Stomach (tissue), 9 donors: ENCODE measurements around the gene POC1A. TPM values are rescaled to one million over a fixed set of nuclear protein-coding genes. Genes with fewer than 3 reads are reported as not detected.

Experiments used
- DNase-seq, 2 donors: peaks; one replicate each; pipeline versions ENCODE4 v3.0.0 to v3.0.0-alpha.2; 2013 to 2019
- H3K27ac ChIP-seq, 5 donors: fragments of 200-600 bp in 4 of 5; sonication (generic) in 4 of 5; one replicate each; pipeline ENCODE4 v1.5.1; 2013 to 2019; ENCODE audit warnings: mild to moderate bottlenecking in 1 of 5, moderate library complexity in 1 of 5
- H3K27me3 ChIP-seq, 3 donors: fragments of 200-600 bp; sonication (generic); one replicate each; pipeline ENCODE4 v1.5.1; 2017 to 2019; ENCODE audit warnings: mixed run types in 1 of 3
- H3K36me3 ChIP-seq, 4 donors: fragments of 200-600 bp; sonication (generic); 1 replicate in 3 of 4; 2 replicates in 1 of 4; pipeline ENCODE4 v1.5.1; 2016 to 2019
- H3K4me1 ChIP-seq, 4 donors: fragments of 200-600 bp; sonication (generic); one replicate each; pipeline ENCODE4 v1.5.1; 2016 to 2019
- H3K4me3 ChIP-seq, 4 donors: fragments of 200-600 bp; sonication (generic) in 3 of 4; one replicate each; pipeline ENCODE4 v1.5.1; 2016 to 2019; ENCODE audit warnings: mild to moderate bottlenecking in 1 of 4
- H3K9me3 ChIP-seq, 4 donors: fragments of 200-600 bp; sonication (generic); one replicate each; pipeline ENCODE4 v1.5.1; 2016 to 2019
- EP300 ChIP-seq: sonication (generic); formaldehyde crosslinking; IDR thresholded peaks from one replicate; pipeline ENCODE4 v1.6.1; 2017; ENCODE audit warnings: antibody characterized with exemption
- POLR2A ChIP-seq, 4 donors: fragments of 450-650 bp; IDR thresholded peaks; one replicate each; pipeline ENCODE4 v1.6.1; 2016; ENCODE audit warnings: antibody characterized with exemption in 4 of 4, control low read depth in 2 of 4, mild to moderate bottlenecking in 1 of 4, moderate library complexity in 1 of 4
- POLR2AphosphoS5 ChIP-seq, 3 donors: sonication (generic); formaldehyde crosslinking; IDR thresholded peaks; one replicate each; pipeline ENCODE4 v1.6.1; 2016; ENCODE audit warnings: antibody characterized with exemption in 3 of 3
- WGBS, 5 donors: extraction: QIAGEN DNeasy Blood & Tissue Kit in 3 of 5; methylation state at CpG; one replicate each; pipeline versions ENCODE4 v1.1.5 to v1.1.7; 2013 to 2018; 5-methylcytosine and 5-hydroxymethylcytosine counted together
- intact Hi-C: fragments of 100-400 bp; cut with DNase I; formaldehyde crosslinking; loops from one replicate; pipeline ENCODE4 v1.15.1; 2023; ENCODE audit warnings: low total_unique reads
- polyA plus RNA-seq, 3 donors: library from polyadenylated mRNA; stranded (reverse); fragments of 200-250 nt; gene quantifications; one replicate each; pipeline ENCODE4 v1.2.3, GENCODE V29; 2013
- total RNA-seq, 5 donors: library from RNA; depleted of rRNA; stranded (reverse); fragments of >200 nt; gene quantifications; one replicate each; pipeline versions ENCODE4 v1.1.0 to v1.2.3, GENCODE V29; 2014 to 2016
- TF ChIP-seq, protein P1 (sequence below), 7 experiments: fragments of 450-650 bp in 4 of 7; fragments of 200-600 bp in 3 of 7; sonication (generic) in 3 of 7; IDR thresholded peaks; one replicate each; pipeline ENCODE4 v1.5.1; 2016 to 2019; ENCODE audit warnings: antibody characterized with exemption in 7 of 7, control low read depth in 2 of 7, mild to moderate bottlenecking in 1 of 7
- donor health status: healthy with polysubstance abuse.
- donor health status: Bipolar disorder and iron deficiency.
- donor health status: healthy.

The POC1A gene
- total and polyA plus RNA-seq, 8 donors, result 1.8 to 23.2 (median 3.5) TPM; not detected in 1

DNA sequence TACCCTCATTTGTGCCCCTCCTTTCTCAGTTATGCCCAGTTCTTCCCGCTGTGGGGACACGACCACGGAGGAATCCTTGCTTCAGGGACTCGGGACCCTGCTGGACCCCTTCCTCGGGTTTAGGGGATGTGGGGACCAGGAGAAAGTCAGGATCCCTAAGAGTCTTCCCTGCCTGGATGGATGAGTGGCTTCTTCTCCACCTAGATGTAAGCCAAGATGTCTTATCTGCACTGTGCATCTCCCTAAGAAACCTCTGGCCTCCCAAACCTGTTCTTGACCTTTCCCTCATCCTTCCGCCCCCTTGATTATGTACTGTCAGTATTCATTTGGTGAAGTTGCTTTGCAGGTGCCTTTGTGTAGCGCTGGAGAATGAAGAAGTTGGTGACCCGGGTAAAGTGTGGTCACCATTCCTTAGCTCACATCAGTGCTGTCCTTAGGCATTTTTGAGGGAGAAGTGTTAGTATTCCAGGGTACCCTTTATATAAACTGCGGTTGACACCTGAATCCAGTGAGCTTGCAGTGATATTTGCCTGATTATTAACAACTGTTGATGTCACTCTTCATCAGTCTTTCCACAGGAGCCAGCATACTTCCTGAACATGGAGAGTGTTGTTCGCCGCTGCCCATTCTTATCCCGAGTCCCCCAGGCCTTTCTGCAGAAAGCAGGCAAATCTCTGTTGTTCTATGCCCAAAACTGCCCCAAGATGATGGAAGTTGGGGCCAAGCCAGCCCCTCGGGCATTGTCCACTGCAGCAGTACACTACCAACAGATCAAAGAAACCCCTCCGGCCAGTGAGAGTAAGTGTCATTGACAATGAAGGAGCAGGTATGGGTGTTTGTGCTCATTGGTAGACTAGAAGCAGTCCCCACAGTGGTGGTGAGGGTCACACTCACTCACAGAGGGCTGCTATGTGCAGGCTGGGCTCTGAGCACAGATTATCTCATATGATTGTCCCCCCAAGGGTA is 44.7 kb upstream of the POC1A start:
- Histone ChIP-seq H3K36me3 (peaks cover 15 to 42% (median 37%) of the 10 kb centered on the region in 4 donors), H3K27me3 (no peaks in the 10 kb centered on the region), H3K4me1 (peaks cover 42 to 96% (median 71%) of the 10 kb centered on the region in 4 donors), H3K9me3 (no peaks in the 10 kb centered on the region), H3K27ac (peak overlapping the region; percentile 84 to 95 (median 92)), H3K4me3 (peak overlapping the region; percentile 82 to 94 (median 87))
- no peak for TF ChIP-seq POLR2AphosphoS5 (IDR thresholded peaks at IDR 0.05)
- TF ChIP-seq, protein P1, sequence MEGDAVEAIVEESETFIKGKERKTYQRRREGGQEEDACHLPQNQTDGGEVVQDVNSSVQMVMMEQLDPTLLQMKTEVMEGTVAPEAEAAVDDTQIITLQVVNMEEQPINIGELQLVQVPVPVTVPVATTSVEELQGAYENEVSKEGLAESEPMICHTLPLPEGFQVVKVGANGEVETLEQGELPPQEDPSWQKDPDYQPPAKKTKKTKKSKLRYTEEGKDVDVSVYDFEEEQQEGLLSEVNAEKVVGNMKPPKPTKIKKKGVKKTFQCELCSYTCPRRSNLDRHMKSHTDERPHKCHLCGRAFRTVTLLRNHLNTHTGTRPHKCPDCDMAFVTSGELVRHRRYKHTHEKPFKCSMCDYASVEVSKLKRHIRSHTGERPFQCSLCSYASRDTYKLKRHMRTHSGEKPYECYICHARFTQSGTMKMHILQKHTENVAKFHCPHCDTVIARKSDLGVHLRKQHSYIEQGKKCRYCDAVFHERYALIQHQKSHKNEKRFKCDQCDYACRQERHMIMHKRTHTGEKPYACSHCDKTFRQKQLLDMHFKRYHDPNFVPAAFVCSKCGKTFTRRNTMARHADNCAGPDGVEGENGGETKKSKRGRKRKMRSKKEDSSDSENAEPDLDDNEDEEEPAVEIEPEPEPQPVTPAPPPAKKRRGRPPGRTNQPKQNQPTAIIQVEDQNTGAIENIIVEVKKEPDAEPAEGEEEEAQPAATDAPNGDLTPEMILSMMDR (IDR thresholded peaks at IDR 0.05), result no peak
- no peak for TF ChIP-seq EP300
- TF ChIP-seq POLR2A (IDR thresholded peaks at IDR 0.05), result no peak
- intact Hi-C loops, result no loop called here
- no peak for DNase-seq
- WGBS, 5 donors, result 38 to 48% (median 39%) methylated on average over 14 of the region's 14 CpGs

DNA sequence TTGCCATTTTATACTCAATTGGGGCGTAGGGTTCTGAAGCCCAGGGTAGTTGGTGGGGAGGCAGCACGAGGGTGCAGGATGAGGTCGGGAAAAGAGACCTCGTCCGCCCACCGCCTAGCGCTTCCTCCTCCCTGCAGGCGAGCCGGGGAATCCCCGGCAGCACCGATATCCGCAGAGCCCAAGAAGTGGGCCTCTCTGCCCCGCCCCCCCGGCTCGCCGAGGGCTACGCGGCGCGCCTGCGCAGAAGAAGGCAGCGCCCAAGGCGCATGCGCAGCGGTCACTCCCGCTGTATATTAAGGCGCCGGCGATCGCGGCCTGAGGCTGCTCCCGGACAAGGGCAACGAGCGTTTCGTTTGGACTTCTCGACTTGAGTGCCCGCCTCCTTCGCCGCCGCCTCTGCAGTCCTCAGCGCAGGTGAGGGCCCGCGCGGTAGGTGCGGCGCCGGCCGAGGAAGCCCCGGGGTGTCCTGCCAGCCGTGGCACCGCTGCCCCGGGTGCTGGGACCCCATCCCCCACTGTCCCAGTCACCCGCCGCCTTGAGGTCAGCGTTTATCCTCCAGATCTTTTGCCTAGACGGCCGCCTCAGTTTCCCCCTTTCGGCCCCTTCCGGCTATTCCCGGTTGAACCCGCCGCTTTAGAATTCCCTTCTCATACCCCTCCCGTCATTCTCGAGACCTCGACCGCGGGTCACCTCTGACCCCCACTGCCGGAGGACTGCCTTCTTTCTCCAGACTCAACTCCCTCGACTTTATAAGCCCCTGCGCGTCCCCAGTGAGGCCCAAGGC is 43.8 kb upstream of the POC1A start, which contains the start of gene ALAS1:
Gene ALAS1 (plus strand): TSS at position 319 of the 784 bp plus-strand sequence. CDS start 1,082 bp downstream, outside the sequence.
- no peaks in the 10 kb centered on the region for H3K9me3 ChIP-seq
- TF ChIP-seq POLR2AphosphoS5 (IDR thresholded peaks at IDR 0.05) (peak; percentile 77 to 98 (median 97)), POLR2A (IDR thresholded peaks at IDR 0.05) (peak in 1 of 4 donors; percentile 88), EP300 (no peak)
- TF ChIP-seq, protein P1 (IDR thresholded peaks at IDR 0.05), result peak in 4 of 7 experiments; percentile 6 to 20 (median 16)
- H3K4me1 ChIP-seq, result peaks cover 42 to 88% (median 69%) of the 10 kb centered on the region in 4 donors
- H3K27ac ChIP-seq, result peak within 1 kb of the TSS; percentile 84 to 95 (median 92)
- peak; percentile 96 to 98 for DNase-seq
- 0 to 1% (median 0%) methylated on average over 37 to 71 of the region's 71 CpGs for WGBS, 5 donors
- intact Hi-C loops, result no loop called here
- no peaks in the 10 kb centered on the region for H3K27me3 ChIP-seq
- peaks cover 8 to 34% (median 28%) of the 10 kb centered on the region in 4 donors for H3K36me3 ChIP-seq
- H3K4me3 ChIP-seq, result peak within 1 kb of the TSS; percentile 82 to 94 (median 87)

DNA sequence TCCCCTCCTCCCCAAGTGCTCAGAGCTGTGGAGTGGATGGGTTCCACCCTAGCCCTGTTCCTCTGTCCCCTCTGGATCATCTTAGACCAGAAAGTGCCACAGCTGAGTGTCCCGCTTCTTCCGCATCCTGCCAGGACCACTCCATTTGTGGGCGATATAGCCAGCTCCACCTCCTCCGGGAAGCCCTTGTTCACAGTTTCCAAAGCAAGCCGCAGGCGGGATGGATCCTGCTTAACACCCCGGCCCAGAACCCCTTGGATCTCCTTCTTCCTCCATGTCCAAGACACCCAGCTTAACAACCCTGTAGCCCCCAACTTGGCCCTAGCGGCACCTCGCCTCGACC is 43.2 kb upstream of the POC1A start:
- Histone ChIP-seq H3K4me3 (peak overlapping the region; percentile 82 to 94 (median 87)), H3K27me3 (no peaks in the 10 kb centered on the region), H3K4me1 (peaks cover 42 to 83% (median 70%) of the 10 kb centered on the region in 4 donors), H3K36me3 (peaks cover 2 to 28% (median 23%) of the 10 kb centered on the region in 4 donors), H3K9me3 (no peaks in the 10 kb centered on the region), H3K27ac (peak overlapping the region; percentile 81 to 95 (median 92))
- no peak for TF ChIP-seq EP300
- TF ChIP-seq, protein P1 (IDR thresholded peaks at IDR 0.05), result no peak
- no peak for TF ChIP-seq POLR2AphosphoS5 (IDR thresholded peaks at IDR 0.05)
- TF ChIP-seq POLR2A (IDR thresholded peaks at IDR 0.05), result no peak
- 33 to 44% (median 39%) methylated on average over 10 of the region's 10 CpGs for WGBS, 5 donors
- no peak for DNase-seq
- intact Hi-C loops, result no loop called here

DNA sequence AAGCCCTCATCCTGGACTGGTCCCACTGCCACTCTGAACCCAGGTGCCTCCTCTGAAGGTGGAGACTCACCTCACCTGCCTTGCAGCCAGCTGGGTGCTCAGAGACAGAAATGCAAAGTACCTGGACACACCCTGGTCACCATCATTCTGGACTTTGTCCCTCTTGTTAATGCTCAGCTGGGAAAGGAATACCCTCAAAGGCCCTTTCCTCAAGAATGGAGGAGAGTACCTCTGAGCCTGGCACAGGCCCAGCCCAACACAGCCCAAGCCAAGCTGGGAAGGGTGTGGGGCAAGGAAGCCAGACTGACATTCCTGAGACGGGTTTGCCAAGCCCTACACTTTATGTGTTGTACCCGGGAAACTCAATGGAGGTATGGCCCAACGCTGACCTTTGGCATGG is 42.8 kb upstream of the POC1A start:
- intact Hi-C loops, result no loop called here
- H3K4me1 ChIP-seq, result peaks cover 42 to 78% (median 68%) of the 10 kb centered on the region in 4 donors

More for the DNA sequence above, 42.8 kb upstream of the POC1A start:
- 18 to 63% (median 40%) methylated on average over 3 of the region's 3 CpGs for WGBS, 5 donors
- peak; percentile 89 for DNase-seq
- TF ChIP-seq POLR2AphosphoS5 (IDR thresholded peaks at IDR 0.05), result peak in 2 of 3 donors; percentile 42 to 76
- no peak for TF ChIP-seq POLR2A (IDR thresholded peaks at IDR 0.05)
- H3K4me3 ChIP-seq, result no peak overlapping the region
- peaks cover 0 to 23% (median 18%) of the 10 kb centered on the region in 4 donors for H3K36me3 ChIP-seq
- no peaks in the 10 kb centered on the region for H3K27me3 ChIP-seq
- peak overlapping the region; percentile 81 to 95 (median 92) for H3K27ac ChIP-seq
- no peaks in the 10 kb centered on the region for H3K9me3 ChIP-seq
